ENCODE results near the gene TNIP2. TPM values are rescaled to one million over a fixed set of nuclear protein-coding genes. Genes with fewer than 3 reads are reported as not detected.
A peak's percentile ranks its signal among the peaks of the same experiment; 100 is the strongest.
"Not testable (repeated sequence)": the region's sequence is repeated elsewhere in the genome, so short reads cannot be mapped to it uniquely, and the experiment has no call there.

Gene TNIP2
- total RNA-seq, 2 donors from 2014 or later = 47.1 to 63.6 TPM

DNA sequence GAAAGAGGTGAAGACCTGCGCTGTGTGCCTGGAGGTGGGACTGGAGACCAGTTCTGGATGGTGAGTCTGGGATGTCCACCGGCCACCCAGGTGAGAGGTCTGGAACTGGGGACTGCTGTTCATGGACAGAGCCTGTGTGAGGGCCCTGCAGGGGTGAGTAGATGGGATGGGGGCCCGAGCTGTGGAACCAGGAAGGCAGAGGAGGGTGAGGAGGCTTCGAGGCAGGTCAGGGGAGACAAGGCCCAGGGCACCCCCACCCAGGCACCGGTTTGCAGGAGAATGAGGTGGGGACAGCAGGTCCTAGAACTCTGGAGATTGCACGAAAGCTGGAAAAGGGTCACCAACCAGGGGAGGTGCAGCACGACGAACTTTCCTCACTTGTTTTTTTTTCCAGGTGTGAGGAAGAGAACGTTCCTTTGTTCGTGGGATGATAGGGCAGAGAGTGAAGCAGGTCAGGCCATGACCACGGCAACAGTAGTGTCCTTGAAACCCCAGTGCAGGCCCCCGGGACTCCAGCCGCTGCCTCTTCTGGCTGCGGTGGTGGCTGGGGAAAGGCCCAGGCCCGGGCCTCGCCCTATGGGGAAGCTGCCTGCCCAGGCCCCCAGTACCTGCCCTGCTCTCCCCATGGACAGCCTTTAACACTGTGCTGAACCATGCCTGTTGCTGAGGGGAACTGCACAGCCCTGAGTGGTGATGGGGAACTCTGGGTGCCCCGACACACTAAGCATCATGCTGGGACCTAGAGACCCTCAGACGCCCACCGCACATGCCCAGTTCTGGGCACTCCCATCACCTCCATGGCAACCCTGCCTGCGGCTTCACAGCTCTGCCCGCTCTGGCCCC, 22.9 kb downstream of the TNIP2 start:
- peak in 1 of 2 donors; percentile 10 for DNase-seq
- peak; percentile 18 for ATAC-seq
- intact Hi-C loops (cut with DNase I, micrococcal nuclease) = no loop called here

- ATAC-seq (peak; percentile 15), DNase-seq (peak in 1 of 2 donors; percentile 10)
- intact Hi-C loops (cut with DNase I, micrococcal nuclease) = no loop called here
These were observed 23.6 kb downstream of the TNIP2 start for GRCh38 chr4:2732526-2732925.

DNA sequence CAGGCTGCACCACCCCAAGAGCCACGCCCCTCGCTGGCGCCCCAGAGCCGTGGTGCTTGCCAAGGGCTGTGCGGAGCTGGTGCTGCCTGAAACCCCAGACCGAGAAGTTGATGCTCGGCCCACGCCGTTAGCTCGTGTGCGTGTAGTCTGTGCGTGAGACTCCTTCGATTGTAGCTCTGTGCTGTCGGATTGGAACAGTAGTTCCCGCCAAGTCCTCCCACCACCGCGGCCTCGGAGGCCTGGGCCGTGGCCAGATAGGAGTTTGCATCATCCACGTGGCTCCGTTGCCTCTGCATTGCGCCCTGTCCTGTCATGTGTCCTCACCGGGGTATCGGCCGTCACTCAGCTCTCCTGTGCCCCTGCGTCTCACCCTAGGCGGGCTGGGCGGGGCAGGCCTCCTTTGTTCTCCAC, 24.2 kb downstream of the TNIP2 start:
- DNase-seq (peak in 1 of 2 donors; percentile 18), ATAC-seq (peak; percentile 13)
- intact Hi-C loops (cut with DNase I, micrococcal nuclease) = no loop called here

GRCh38 chr4:2729533-2729875, 26.6 kb downstream of the TNIP2 start:
- intact Hi-C loops (cut with DNase I, micrococcal nuclease) = no loop called here
- ATAC-seq (no peak), DNase-seq (peak in 1 of 2 donors; percentile 8)

GRCh38 chr4:2728806-2729532, 27.2 kb downstream of the TNIP2 start:
- ATAC-seq (no peak), DNase-seq (peak in 1 of 2 donors; percentile 22)
- intact Hi-C loops (cut with DNase I, micrococcal nuclease) = no loop called here

- intact Hi-C loops (cut with DNase I, micrococcal nuclease) = no loop called here
- DNase-seq (peak in 1 of 2 donors; percentile 4), ATAC-seq (no peak)
These were observed 27.9 kb downstream of the TNIP2 start for GRCh38 chr4:2728221-2728620.

GRCh38 chr4:2726881-2727280, 29.3 kb downstream of the TNIP2 start:
- intact Hi-C loops (cut with DNase I, micrococcal nuclease); ATAC-seq: not testable (repeated sequence)
- DNase-seq = peak in 1 of 2 donors; percentile 4

DNA sequence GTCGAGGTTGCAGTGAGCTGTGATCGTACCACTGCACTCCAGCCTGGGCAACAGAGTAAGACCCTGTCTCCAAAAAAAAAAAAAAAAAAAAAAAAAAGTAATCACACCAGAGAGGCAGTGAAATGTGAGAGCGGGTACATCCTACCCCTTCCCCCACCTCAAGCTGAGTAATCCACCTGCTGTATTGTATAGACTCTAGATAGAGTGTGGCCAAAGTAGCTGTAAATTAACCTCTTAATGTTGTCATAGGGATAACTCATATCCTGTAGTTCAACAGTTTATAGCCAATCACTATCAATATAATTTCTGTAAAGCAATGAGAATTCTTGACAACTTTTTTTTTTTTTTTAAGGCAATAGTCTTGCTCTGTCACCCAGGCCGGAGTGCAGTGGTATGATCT, 30.8 kb downstream of the TNIP2 start:
- intact Hi-C loops (cut with DNase I, micrococcal nuclease) = no loop called here
- ATAC-seq (no peak), DNase-seq (no peak)

DNA sequence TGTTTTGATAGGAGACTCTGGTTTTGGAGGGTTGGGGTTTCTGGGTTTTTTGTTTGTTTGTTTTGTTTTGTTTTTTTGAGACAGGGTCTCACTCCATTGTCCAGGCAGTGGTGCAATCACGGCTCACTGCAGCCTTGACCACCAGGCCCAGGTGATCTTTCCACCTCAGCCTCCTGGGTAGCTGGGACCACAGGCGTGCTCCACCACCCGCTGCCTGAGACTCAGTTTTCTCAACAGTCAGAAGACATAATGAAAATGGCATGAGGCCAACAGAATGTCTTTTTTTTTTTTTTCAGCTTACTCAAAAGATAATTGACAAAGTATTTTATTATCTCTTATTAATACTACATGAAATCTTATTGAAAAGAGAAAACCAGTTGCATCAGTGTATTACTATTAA, 32.4 kb downstream of the TNIP2 start:
- ATAC-seq = no peak
- intact Hi-C loops (cut with DNase I, micrococcal nuclease) = no loop called here

GRCh38 chr4:2722033-2722432, 34.1 kb downstream of the TNIP2 start:
- ATAC-seq = no peak
- intact Hi-C loops (cut with DNase I, micrococcal nuclease) = no loop called here
- no peak for DNase-seq

More for the DNA sequence above, 32.4 kb downstream of the TNIP2 start:
- DNase-seq = peak in 1 of 2 donors; percentile 1

DNA sequence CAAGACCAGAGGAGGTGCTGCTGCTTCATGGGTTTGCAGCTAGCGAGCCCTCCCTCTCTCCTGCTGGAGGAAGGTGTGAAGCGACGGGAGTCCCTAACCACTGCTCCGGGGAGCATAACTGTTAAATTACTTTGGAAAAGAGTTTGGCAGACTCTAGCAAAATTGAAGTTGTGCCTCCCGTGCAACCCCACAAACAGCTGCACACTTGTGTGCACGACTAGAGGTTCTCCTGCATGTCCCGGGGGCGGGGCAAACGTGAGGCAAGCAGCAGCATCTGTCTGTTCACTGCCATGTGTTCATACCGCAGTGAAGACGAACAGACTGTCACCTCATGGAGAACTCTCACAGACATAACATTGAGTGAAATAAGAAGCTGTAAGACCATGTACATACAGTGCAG, 34.5 kb downstream of the TNIP2 start:
- intact Hi-C loops (cut with DNase I, micrococcal nuclease) = no loop called here
- DNase-seq (no peak), ATAC-seq (no peak)

- ATAC-seq (no peak), DNase-seq (no peak)
- intact Hi-C loops (cut with DNase I, micrococcal nuclease) = no loop called here
These were observed 39.9 kb downstream of the TNIP2 start for GRCh38 chr4:2716236-2716635.

DNA sequence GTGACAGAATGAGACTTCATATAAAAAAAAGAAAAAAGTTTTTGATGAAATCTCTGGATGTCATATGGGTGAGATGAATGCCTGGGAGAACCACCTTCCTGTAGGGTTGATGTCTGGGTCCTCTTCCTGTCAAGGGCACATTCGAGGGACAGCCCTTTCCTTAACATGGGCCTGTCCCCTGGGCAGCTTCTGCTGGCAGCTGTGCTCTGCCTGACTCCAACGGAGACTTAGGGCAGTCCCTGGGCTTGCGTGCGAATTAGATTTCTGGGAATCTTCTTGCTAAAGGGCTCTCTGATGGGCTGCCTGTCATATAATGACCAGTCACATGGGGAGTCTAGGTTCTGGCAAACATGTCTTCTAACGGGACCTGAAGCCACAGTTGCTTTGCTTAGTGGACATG, 40.7 kb downstream of the TNIP2 start:
- DNase-seq = no peak
- intact Hi-C loops (cut with DNase I, micrococcal nuclease) = no loop called here
- ATAC-seq = no peak

GRCh38 chr4:2714918-2715317, 41.2 kb downstream of the TNIP2 start:
- intact Hi-C loops (cut with DNase I, micrococcal nuclease) = no loop called here
- no peak for DNase-seq
- ATAC-seq = no peak

DNA sequence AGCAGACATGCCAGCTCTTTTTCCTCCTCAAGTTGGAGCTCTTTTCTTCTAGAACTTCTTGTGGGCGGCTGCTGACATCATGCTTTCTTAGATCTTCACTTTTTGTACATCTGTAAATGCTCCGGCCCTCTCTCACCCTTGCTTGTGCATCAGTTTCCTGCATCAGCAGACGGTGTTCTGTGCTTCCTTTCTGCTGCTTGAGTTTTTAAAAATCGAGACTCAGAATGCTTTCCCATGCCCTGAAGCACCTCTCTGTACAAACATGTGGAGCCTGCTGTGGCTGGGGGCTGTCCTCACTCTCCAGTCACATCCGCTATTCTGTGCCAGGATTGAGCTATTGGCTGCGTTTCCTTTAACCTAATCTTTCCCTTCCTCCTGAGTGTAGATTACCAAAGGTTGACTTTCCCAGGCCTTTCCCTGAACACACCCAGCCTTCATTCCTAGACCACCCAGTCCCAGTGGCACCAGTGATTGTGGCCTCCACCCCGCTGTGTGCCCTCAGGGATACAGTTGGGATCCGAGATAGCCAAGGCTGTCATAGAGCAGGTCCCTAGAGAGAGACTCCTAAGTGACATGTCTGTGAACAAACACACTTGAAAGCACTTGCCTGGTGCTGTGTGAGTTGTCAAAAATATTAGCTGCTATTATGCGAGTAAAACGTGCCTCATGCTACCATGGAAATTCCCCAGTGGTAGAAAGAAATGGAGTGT, 41.9 kb downstream of the TNIP2 start:
- DNase-seq = no peak
- intact Hi-C loops (cut with DNase I, micrococcal nuclease) = no loop called here
- ATAC-seq = no peak

DNA sequence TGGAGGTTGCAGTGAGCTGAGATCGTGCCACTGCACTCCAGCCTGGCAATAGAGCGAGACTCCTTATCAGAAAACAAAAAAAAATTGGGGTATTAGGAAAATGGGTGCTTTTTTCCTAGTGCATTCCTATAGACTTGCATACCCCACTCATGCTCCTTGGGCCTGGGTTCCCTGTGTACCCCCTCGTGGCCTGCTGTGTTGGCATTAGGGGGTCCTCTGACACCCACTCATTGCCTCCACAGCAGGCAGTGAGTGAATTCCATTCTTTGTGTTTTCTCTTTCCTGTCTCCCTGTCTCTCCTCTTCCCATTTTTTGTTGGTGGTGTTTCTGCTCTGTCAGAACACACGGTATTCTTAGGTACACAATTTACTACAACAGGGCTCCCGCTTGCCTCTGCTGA, 42.8 kb downstream of the TNIP2 start:
- ATAC-seq = no peak
- DNase-seq = no peak
- intact Hi-C loops (cut with DNase I, micrococcal nuclease) = no loop called here

GRCh38 chr4:2712261-2712842, 43.8 kb downstream of the TNIP2 start:
- ATAC-seq = no peak
- no peak for DNase-seq

GRCh38 chr4:2702770-2703169, 53.4 kb downstream of the TNIP2 start:
- intact Hi-C loops (cut with DNase I, micrococcal nuclease) = no loop called here
- DNase-seq (no peak), ATAC-seq (no peak)

More at GRCh38 chr4:2712261-2712842, 43.8 kb downstream of the TNIP2 start:
- intact Hi-C loops (cut with DNase I, micrococcal nuclease) = no loop called here

DNA sequence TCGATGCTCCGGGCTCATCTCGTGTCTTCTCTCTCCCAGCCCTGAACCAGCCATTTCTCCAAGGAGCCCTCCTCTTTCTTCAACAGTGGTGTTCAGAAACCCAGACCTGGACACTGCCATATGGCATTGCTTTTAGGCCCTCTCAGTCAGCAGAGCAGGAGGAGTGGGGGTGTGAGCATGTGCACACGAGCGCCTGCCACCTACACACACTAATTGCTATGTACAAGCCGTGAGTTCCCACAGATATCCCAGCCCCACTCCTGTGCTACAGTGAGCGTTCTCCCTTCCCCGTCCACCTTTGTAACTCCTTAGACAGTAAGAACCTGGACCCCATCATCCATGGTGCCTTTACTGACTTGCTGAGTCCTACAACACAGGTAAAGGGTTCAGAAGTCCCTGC, 53.8 kb downstream of the TNIP2 start:
- ATAC-seq = no peak
- no peak for DNase-seq
- intact Hi-C loops (cut with DNase I, micrococcal nuclease) = no loop called here
